ENCODE measurements around the gene SNX3.

SNX3 gene

DNA sequence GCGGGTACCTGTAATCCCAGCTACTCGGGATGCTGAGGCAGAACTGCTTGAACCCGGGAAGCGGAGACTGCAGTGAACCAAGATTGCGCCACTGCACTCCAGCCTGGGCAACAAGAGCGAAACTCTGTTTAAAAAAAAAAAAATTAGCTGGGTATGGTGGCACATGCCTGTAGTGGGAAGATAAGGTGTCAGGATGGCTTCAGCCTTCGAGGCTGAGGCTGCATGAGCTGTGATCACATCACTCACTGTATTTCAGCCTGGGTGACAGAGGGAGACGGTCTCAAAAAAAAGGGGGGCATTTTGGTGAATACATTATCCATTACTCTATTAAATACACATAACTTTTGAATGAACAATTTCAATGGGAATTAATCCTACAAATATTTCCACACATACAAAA, 32.4 kb downstream of the SNX3 start:
- Histone ChIP-seq H2BK12ac (ENCODE audit: low read length) (no peak overlapping the region), H2AFZ (ENCODE audit: insufficient read depth, low read length, poor library complexity) (no peak overlapping the region), H4K12ac (ENCODE audit: low read depth, low read length) (no peak overlapping the region), H3K4me3 (ENCODE audit: low read depth, low read length) (no peak overlapping the region), H4K8ac (ENCODE audit: low read depth, low read length) (no peak overlapping the region), H3K4me1 (ENCODE audit: control insufficient read depth in 1 of 2, insufficient read depth in 2 of 2, low read length in 2 of 2) (no peaks in the 10 kb centered on the region), H3K27me3 (ENCODE audit: insufficient read depth, low read length) (no peaks in the 10 kb centered on the region), H3K4me2 (ENCODE audit: low read length) (no peak overlapping the region), H3K18ac (ENCODE audit: low read length) (no peak overlapping the region), H2BK120ac (ENCODE audit: insufficient read depth, low read length, poor library complexity) (no peak overlapping the region), H3K79me1 (ENCODE audit: low read length) (no peaks in the 10 kb centered on the region), H3K9ac (ENCODE audit: low read length) (no peak overlapping the region), H2BK5ac (ENCODE audit: low read depth, low read length, poor library complexity) (no peak overlapping the region), H3K9me3 (ENCODE audit: insufficient read depth, low read depth, low read length) (no peaks in the 10 kb centered on the region), H3K27ac (ENCODE audit: low read depth, low read length) (no peak overlapping the region), H3K23ac (ENCODE audit: low read length) (no peak overlapping the region), H2AK5ac (ENCODE audit: low read length) (no peak overlapping the region), H3K79me2 (ENCODE audit: control insufficient read depth, insufficient read depth, low read length, poor library complexity) (no peaks in the 10 kb centered on the region), H3K36me3 (ENCODE audit: control insufficient read depth in 1 of 2, insufficient read depth in 2 of 2, low read length in 2 of 2) (peaks cover 0 to 7% of the 10 kb centered on the region in 2 experiments), H3K14ac (ENCODE audit: low read length) (no peak overlapping the region), H3K4ac (ENCODE audit: low read depth, low read length) (no peak overlapping the region), H4K91ac (ENCODE audit: low read depth, low read length) (no peak overlapping the region)
- no CpG with 5 or more reads among the region's 8 CpGs for WGBS (ENCODE audit: extremely low coverage, insufficient coverage, insufficient read length)
- no peak for DNase-seq

DNA sequence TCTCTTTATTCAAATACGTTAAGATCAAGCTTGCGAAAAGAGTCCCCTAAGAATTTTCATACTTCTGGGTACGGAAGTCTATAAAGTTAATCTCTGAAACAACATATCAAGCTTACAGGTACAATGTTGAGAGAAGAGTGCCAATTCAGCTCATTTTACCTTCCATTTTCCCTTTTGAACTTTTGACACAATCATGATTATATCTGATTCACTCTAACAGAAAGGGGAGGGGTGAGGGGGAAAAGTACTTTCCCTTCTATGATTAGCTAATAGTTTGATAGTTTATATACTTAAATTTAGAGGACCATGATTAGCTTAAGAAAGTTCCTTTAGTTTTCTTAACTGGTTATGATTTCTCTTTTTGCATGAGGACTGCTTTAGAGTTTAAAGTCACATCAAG, 33.5 kb downstream of the SNX3 start:
- Histone ChIP-seq H3K4me2 (ENCODE audit: low read length) (no peak overlapping the region), H3K4ac (ENCODE audit: low read depth, low read length) (no peak overlapping the region), H4K8ac (ENCODE audit: low read depth, low read length) (no peak overlapping the region), H2BK120ac (ENCODE audit: insufficient read depth, low read length, poor library complexity) (no peak overlapping the region), H2BK5ac (ENCODE audit: low read depth, low read length, poor library complexity) (no peak overlapping the region), H3K36me3 (ENCODE audit: control insufficient read depth in 1 of 2, insufficient read depth in 2 of 2, low read length in 2 of 2) (peaks cover 0 to 7% of the 10 kb centered on the region in 2 experiments), H2AK5ac (ENCODE audit: low read length) (no peak overlapping the region), H3K18ac (ENCODE audit: low read length) (no peak overlapping the region), H3K79me2 (ENCODE audit: control insufficient read depth, insufficient read depth, low read length, poor library complexity) (no peaks in the 10 kb centered on the region), H3K79me1 (ENCODE audit: low read length) (no peaks in the 10 kb centered on the region), H4K12ac (ENCODE audit: low read depth, low read length) (no peak overlapping the region), H3K27ac (ENCODE audit: low read depth, low read length) (no peak overlapping the region), H3K23ac (ENCODE audit: low read length) (no peak overlapping the region), H3K9me3 (ENCODE audit: insufficient read depth, low read depth, low read length) (no peaks in the 10 kb centered on the region), H3K9ac (ENCODE audit: low read length) (no peak overlapping the region), H3K14ac (ENCODE audit: low read length) (no peak overlapping the region), H2BK12ac (ENCODE audit: low read length) (no peak overlapping the region), H3K27me3 (ENCODE audit: insufficient read depth, low read length) (no peaks in the 10 kb centered on the region), H2AFZ (ENCODE audit: insufficient read depth, low read length, poor library complexity) (no peak overlapping the region), H3K4me1 (ENCODE audit: control insufficient read depth in 1 of 2, insufficient read depth in 2 of 2, low read length in 2 of 2) (no peaks in the 10 kb centered on the region), H4K91ac (ENCODE audit: low read depth, low read length) (no peak overlapping the region), H3K4me3 (ENCODE audit: low read depth, low read length) (no peak overlapping the region)
- WGBS (ENCODE audit: extremely low coverage, insufficient coverage, insufficient read length): no CpG with 5 or more reads among the region's 3 CpGs
- DNase-seq: no peak

DNA sequence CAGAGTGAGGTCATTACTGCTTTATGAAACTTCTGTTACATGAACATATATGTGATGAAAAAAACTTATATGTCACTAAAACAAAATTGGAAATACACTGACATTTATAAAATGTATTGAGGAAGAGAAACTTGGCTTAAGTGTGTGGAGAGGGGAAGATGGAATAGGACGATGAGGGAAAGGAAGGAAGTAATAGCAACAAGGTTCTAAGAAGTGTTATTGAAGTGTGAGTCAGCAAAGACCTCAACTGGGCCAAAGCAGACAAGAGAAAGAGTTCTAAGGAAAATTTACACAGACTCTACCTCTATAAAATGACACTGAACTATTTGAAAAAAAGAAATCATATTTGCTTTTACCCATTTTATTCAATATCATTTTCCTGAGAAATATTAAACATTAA, 38.3 kb downstream of the SNX3 start:
- H4K91ac ChIP-seq (ENCODE audit: low read depth, low read length): no peak overlapping the region
- no peaks in the 10 kb centered on the region for H3K4me1 ChIP-seq (ENCODE audit: control insufficient read depth in 1 of 2, insufficient read depth in 2 of 2, low read length in 2 of 2)
- no peak overlapping the region for H4K8ac ChIP-seq (ENCODE audit: low read depth, low read length)
- H2BK120ac ChIP-seq (ENCODE audit: insufficient read depth, low read length, poor library complexity): no peak overlapping the region
- H2AK5ac ChIP-seq (ENCODE audit: low read length): no peak overlapping the region
- H3K27me3 ChIP-seq (ENCODE audit: insufficient read depth, low read length): no peaks in the 10 kb centered on the region
- H2BK5ac ChIP-seq (ENCODE audit: low read depth, low read length, poor library complexity): no peak overlapping the region
- no peak for DNase-seq
- no peak overlapping the region for H2AFZ ChIP-seq (ENCODE audit: insufficient read depth, low read length, poor library complexity)
- H3K27ac ChIP-seq (ENCODE audit: low read depth, low read length): no peak overlapping the region
- no peak overlapping the region for H3K9ac ChIP-seq (ENCODE audit: low read length)
- no peak overlapping the region for H3K4me2 ChIP-seq (ENCODE audit: low read length)
- H3K9me3 ChIP-seq (ENCODE audit: insufficient read depth, low read depth, low read length): no peaks in the 10 kb centered on the region
- H3K4me3 ChIP-seq (ENCODE audit: low read depth, low read length): no peak overlapping the region
- H4K12ac ChIP-seq (ENCODE audit: low read depth, low read length): no peak overlapping the region
- no peak overlapping the region for H2BK12ac ChIP-seq (ENCODE audit: low read length)
- no peak overlapping the region for H3K4ac ChIP-seq (ENCODE audit: low read depth, low read length)
- H3K79me1 ChIP-seq (ENCODE audit: low read length): no peaks in the 10 kb centered on the region
- no peak overlapping the region for H3K18ac ChIP-seq (ENCODE audit: low read length)
- H3K14ac ChIP-seq (ENCODE audit: low read length): no peak overlapping the region
- H3K23ac ChIP-seq (ENCODE audit: low read length): no peak overlapping the region
- WGBS (ENCODE audit: extremely low coverage, insufficient coverage, insufficient read length): 100% methylated on average over 1 of the region's 1 CpG
- no peaks in the 10 kb centered on the region for H3K79me2 ChIP-seq (ENCODE audit: control insufficient read depth, insufficient read depth, low read length, poor library complexity)
- peaks cover 6 to 8% of the 10 kb centered on the region in 2 experiments for H3K36me3 ChIP-seq (ENCODE audit: control insufficient read depth in 1 of 2, insufficient read depth in 2 of 2, low read length in 2 of 2)

DNA sequence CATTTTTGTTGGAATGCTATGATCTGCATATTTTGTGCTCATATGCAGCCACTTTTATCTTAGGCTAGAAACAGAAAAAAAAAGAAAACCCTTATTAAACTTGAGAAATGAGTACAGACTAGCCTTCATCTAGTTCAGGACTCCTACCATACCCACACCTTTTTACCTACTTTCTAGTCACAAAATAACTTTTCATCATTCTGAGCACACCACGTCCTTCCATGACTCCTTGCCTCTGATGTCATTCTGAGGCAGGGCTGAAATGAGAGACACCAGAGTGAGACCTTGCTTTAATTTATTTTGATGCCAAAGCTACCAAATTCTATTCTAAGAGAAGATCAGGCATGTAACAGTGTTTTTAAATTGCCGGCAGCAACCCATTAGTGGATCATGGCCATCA, 38.8 kb downstream of the SNX3 start:
- H4K12ac ChIP-seq (ENCODE audit: low read depth, low read length): no peak overlapping the region
- no peaks in the 10 kb centered on the region for H3K9me3 ChIP-seq (ENCODE audit: insufficient read depth, low read depth, low read length)
- H3K27ac ChIP-seq (ENCODE audit: low read depth, low read length): no peak overlapping the region
- H2BK12ac ChIP-seq (ENCODE audit: low read length): no peak overlapping the region
- H4K8ac ChIP-seq (ENCODE audit: low read depth, low read length): no peak overlapping the region
- no peak overlapping the region for H3K23ac ChIP-seq (ENCODE audit: low read length)
- H3K14ac ChIP-seq (ENCODE audit: low read length): no peak overlapping the region
- H3K4ac ChIP-seq (ENCODE audit: low read depth, low read length): no peak overlapping the region
- H3K79me1 ChIP-seq (ENCODE audit: low read length): no peaks in the 10 kb centered on the region
- H3K27me3 ChIP-seq (ENCODE audit: insufficient read depth, low read length): no peaks in the 10 kb centered on the region
- no peaks in the 10 kb centered on the region for H3K79me2 ChIP-seq (ENCODE audit: control insufficient read depth, insufficient read depth, low read length, poor library complexity)
- H3K4me2 ChIP-seq (ENCODE audit: low read length): no peak overlapping the region
- no peak overlapping the region for H3K9ac ChIP-seq (ENCODE audit: low read length)
- H4K91ac ChIP-seq (ENCODE audit: low read depth, low read length): no peak overlapping the region
- WGBS (ENCODE audit: extremely low coverage, insufficient coverage, insufficient read length): no CpG with 5 or more reads among the region's 2 CpGs
- no peak overlapping the region for H2AFZ ChIP-seq (ENCODE audit: insufficient read depth, low read length, poor library complexity)
- no peak overlapping the region for H2BK5ac ChIP-seq (ENCODE audit: low read depth, low read length, poor library complexity)
- peaks cover 6 to 8% of the 10 kb centered on the region in 2 experiments for H3K36me3 ChIP-seq (ENCODE audit: control insufficient read depth in 1 of 2, insufficient read depth in 2 of 2, low read length in 2 of 2)
- H2AK5ac ChIP-seq (ENCODE audit: low read length): no peak overlapping the region
- no peak overlapping the region for H2BK120ac ChIP-seq (ENCODE audit: insufficient read depth, low read length, poor library complexity)
- H3K18ac ChIP-seq (ENCODE audit: low read length): no peak overlapping the region
- no peaks in the 10 kb centered on the region for H3K4me1 ChIP-seq (ENCODE audit: control insufficient read depth in 1 of 2, insufficient read depth in 2 of 2, low read length in 2 of 2)
- peak in 1 of 2 donors; percentile 28 for DNase-seq
- no peak overlapping the region for H3K4me3 ChIP-seq (ENCODE audit: low read depth, low read length)
